ENCODE results near the gene DIP2C.

The DIP2C gene

DNA sequence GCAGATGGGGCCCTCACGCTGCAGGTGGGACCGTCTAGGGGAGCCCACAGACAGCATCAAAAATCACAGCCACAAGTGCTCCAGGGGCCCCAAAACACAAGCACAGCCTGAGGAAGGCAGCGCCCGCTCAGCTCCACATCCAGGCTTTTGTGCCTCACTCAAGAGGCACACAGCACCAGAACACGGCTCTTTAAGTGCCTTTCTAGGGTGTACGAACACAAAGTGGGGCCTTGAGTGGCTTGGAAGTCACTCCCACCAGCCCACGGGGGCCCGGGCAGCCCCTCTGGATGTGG, 65.2 kb downstream of the DIP2C start:
- Histone ChIP-seq H3K27me3 (ENCODE audit: insufficient read depth, low read length) (no peaks in the 10 kb centered on the region), H3K4me1 (ENCODE audit: control insufficient read depth in 1 of 2, insufficient read depth in 2 of 2, low read length in 2 of 2) (peaks cover 21 to 23% of the 10 kb centered on the region in 2 experiments), H2BK120ac (ENCODE audit: insufficient read depth, low read length, poor library complexity) (peak overlapping the region; percentile 70), H2AK5ac (ENCODE audit: low read length) (peak overlapping the region; percentile 66), H4K91ac (ENCODE audit: low read depth, low read length) (peak overlapping the region; percentile 58), H4K12ac (ENCODE audit: low read depth, low read length) (no peak overlapping the region), H3K79me2 (ENCODE audit: control insufficient read depth, insufficient read depth, low read length, poor library complexity) (peaks cover 6% of the 10 kb centered on the region), H3K23ac (ENCODE audit: low read length) (no peak overlapping the region), H3K9me3 (ENCODE audit: insufficient read depth, low read depth, low read length) (peaks cover 2% of the 10 kb centered on the region), H3K79me1 (ENCODE audit: low read length) (peaks cover 14% of the 10 kb centered on the region), H3K4me2 (ENCODE audit: low read length) (peak overlapping the region; percentile 50), H3K36me3 (ENCODE audit: control insufficient read depth in 1 of 2, insufficient read depth in 2 of 2, low read length in 2 of 2) (peaks cover under 1 to 3% of the 10 kb centered on the region in 2 experiments), H3K27ac (ENCODE audit: low read depth, low read length) (peak overlapping the region; percentile 55), H3K4ac (ENCODE audit: low read depth, low read length) (peak overlapping the region; percentile 20), H2BK12ac (ENCODE audit: low read length) (peak overlapping the region; percentile 58), H3K14ac (ENCODE audit: low read length) (peak overlapping the region; percentile 21), H3K9ac (ENCODE audit: low read length) (no peak overlapping the region), H2AFZ (ENCODE audit: insufficient read depth, low read length, poor library complexity) (no peak overlapping the region), H4K8ac (ENCODE audit: low read depth, low read length) (peak overlapping the region; percentile 33), H2BK5ac (ENCODE audit: low read depth, low read length, poor library complexity) (peak overlapping the region; percentile 7), H3K4me3 (ENCODE audit: low read depth, low read length) (no peak overlapping the region), H3K18ac (ENCODE audit: low read length) (peak overlapping the region; percentile 81)
- no peak for DNase-seq
- no CpG with 5 or more reads among the region's 8 CpGs for WGBS (ENCODE audit: extremely low coverage, insufficient coverage, insufficient read length)

DNA sequence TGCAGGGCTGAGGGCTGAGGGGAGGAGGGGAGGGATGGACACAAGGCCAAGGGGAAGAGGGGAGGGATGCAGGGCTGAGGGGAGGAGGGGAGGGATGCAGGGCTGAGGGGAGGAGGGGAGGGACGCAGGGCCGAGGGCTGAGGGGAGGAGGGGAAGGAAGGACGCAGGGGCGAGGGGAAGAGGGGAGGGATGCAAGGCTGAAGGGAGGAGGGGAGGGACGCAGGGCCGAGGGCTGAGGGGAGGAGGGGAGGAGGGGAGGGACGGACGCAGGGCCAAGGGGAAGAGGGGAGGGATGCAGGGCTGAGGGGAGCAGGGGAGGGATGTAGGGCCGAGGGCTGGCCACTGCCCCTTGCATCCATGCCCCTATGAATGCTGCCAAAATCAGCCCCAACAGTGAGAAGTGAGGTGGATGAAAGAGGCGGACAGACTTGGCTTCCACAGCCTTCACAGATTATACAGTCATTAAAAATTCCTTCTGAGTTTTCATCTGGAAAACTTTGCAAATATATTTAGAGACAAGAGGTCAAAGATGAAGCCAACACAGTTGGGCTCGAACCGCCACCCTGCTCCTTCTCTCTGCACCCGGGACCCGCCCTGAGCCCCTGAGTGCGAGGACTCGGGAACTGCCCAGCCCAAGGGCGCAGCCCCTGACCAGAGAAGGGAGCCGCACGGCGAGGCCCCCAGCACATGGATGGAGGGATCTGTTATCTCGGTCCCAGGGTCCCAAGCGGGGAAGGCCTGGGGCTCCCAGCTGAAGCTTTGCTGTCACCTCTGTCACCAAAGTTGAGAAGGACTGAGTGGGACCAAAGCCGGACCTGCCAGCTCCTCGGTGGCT, 65.8 kb downstream of the DIP2C start:
- Histone ChIP-seq H3K27me3 (ENCODE audit: insufficient read depth, low read length) (no peaks in the 10 kb centered on the region), H3K18ac (ENCODE audit: low read length) (peak overlapping the region; percentile 81), H3K4me1 (ENCODE audit: control insufficient read depth in 1 of 2, insufficient read depth in 2 of 2, low read length in 2 of 2) (peaks cover 23 to 27% of the 10 kb centered on the region in 2 experiments), H3K36me3 (ENCODE audit: control insufficient read depth in 1 of 2, insufficient read depth in 2 of 2, low read length in 2 of 2) (peaks cover 0 to 3% of the 10 kb centered on the region in 2 experiments), H3K4ac (ENCODE audit: low read depth, low read length) (peak overlapping the region; percentile 20), H3K4me2 (ENCODE audit: low read length) (peak overlapping the region; percentile 50), H3K9ac (ENCODE audit: low read length) (no peak overlapping the region), H3K4me3 (ENCODE audit: low read depth, low read length) (no peak overlapping the region), H4K12ac (ENCODE audit: low read depth, low read length) (no peak overlapping the region), H2BK5ac (ENCODE audit: low read depth, low read length, poor library complexity) (peak overlapping the region; percentile 7), H2BK120ac (ENCODE audit: insufficient read depth, low read length, poor library complexity) (peak overlapping the region; percentile 70), H2AFZ (ENCODE audit: insufficient read depth, low read length, poor library complexity) (no peak overlapping the region), H3K27ac (ENCODE audit: low read depth, low read length) (peak overlapping the region; percentile 55), H3K79me1 (ENCODE audit: low read length) (peaks cover 18% of the 10 kb centered on the region), H2AK5ac (ENCODE audit: low read length) (peak overlapping the region; percentile 66), H3K14ac (ENCODE audit: low read length) (peak overlapping the region; percentile 21), H2BK12ac (ENCODE audit: low read length) (peak overlapping the region; percentile 58), H3K9me3 (ENCODE audit: insufficient read depth, low read depth, low read length) (peaks cover 2% of the 10 kb centered on the region), H3K23ac (ENCODE audit: low read length) (no peak overlapping the region), H3K79me2 (ENCODE audit: control insufficient read depth, insufficient read depth, low read length, poor library complexity) (peaks cover 6% of the 10 kb centered on the region), H4K8ac (ENCODE audit: low read depth, low read length) (peak overlapping the region; percentile 33), H4K91ac (ENCODE audit: low read depth, low read length) (peak overlapping the region; percentile 58)
- no peak for DNase-seq
- WGBS (ENCODE audit: extremely low coverage, insufficient coverage, insufficient read length), result no CpG with 5 or more reads among the region's 24 CpGs

DNA sequence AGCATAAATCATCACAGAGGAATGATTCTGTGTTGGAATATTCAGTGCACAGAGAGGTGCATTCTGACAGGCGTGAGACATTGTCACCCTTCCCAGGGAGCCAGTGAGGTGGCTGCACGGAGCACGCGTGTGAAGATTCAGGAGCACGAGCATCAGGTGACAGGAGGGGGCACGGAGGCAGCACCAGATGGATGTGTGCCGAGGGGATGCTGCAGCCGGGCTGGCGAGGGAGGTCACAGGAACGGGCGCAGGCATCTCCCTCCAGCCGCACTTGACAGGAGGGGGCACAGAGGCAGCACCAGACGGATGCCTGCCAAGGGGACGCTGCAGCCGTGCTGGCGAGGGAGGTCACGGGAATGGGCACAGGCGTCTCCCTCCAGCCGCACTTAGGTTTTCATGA, 66.5 kb downstream of the DIP2C start:
- Histone ChIP-seq H2AK5ac (ENCODE audit: low read length) (no peak overlapping the region), H3K27ac (ENCODE audit: low read depth, low read length) (no peak overlapping the region), H3K79me2 (ENCODE audit: control insufficient read depth, insufficient read depth, low read length, poor library complexity) (peaks cover 6% of the 10 kb centered on the region), H4K91ac (ENCODE audit: low read depth, low read length) (no peak overlapping the region), H2BK5ac (ENCODE audit: low read depth, low read length, poor library complexity) (no peak overlapping the region), H3K4me3 (ENCODE audit: low read depth, low read length) (no peak overlapping the region), H3K9me3 (ENCODE audit: insufficient read depth, low read depth, low read length) (peaks cover 2% of the 10 kb centered on the region), H3K14ac (ENCODE audit: low read length) (no peak overlapping the region), H3K27me3 (ENCODE audit: insufficient read depth, low read length) (no peaks in the 10 kb centered on the region), H3K4me2 (ENCODE audit: low read length) (no peak overlapping the region), H2BK120ac (ENCODE audit: insufficient read depth, low read length, poor library complexity) (no peak overlapping the region), H3K4me1 (ENCODE audit: control insufficient read depth in 1 of 2, insufficient read depth in 2 of 2, low read length in 2 of 2) (peaks cover 25 to 27% of the 10 kb centered on the region in 2 experiments), H2AFZ (ENCODE audit: insufficient read depth, low read length, poor library complexity) (no peak overlapping the region), H3K9ac (ENCODE audit: low read length) (no peak overlapping the region), H4K8ac (ENCODE audit: low read depth, low read length) (no peak overlapping the region), H3K36me3 (ENCODE audit: control insufficient read depth in 1 of 2, insufficient read depth in 2 of 2, low read length in 2 of 2) (peaks cover 0 to 3% of the 10 kb centered on the region in 2 experiments), H4K12ac (ENCODE audit: low read depth, low read length) (no peak overlapping the region), H2BK12ac (ENCODE audit: low read length) (no peak overlapping the region), H3K18ac (ENCODE audit: low read length) (peak overlapping the region; percentile 2), H3K4ac (ENCODE audit: low read depth, low read length) (no peak overlapping the region), H3K79me1 (ENCODE audit: low read length) (peaks cover 18% of the 10 kb centered on the region), H3K23ac (ENCODE audit: low read length) (no peak overlapping the region)
- WGBS (ENCODE audit: extremely low coverage, insufficient coverage, insufficient read length), result no CpG with 5 or more reads among the region's 19 CpGs
- no peak for DNase-seq

DNA sequence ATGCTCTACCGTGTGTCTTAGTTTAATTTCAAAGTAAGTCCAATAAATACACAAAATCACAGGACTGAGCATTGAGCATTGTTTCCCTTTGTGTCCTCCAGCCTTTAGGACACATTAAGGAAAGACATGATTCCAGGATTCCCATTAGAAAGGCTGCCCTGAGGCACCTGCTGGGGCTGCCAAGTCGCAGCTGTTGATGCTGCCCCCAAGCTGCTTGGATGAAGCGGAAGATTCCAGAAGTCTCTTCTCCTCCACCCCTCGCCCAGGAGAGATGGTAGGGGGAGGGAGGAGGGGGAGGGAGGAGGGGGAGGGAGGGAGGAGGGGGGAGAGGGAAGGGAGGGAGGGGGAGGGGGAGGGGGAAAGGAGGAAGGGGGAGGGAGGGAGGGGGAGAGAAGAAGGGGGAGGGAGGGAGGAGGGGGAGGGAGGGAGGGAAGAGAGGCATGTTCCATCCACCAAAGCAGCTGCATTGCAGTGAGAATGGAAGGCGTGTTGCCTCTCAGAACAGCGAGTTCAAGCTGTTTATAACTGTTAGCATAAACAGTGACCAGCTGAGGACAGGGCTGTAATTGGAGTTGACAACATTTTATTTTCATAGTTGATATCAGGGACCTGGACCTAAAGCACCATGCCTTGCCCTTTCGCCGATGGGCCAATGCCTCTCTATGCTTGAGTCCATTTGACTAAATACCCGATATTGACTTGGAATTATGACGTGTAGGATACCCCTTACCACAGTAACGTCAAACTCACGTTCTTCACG, 67.3 kb downstream of the DIP2C start:
- Histone ChIP-seq H2AFZ (ENCODE audit: insufficient read depth, low read length, poor library complexity) (no peak overlapping the region), H3K36me3 (ENCODE audit: control insufficient read depth in 1 of 2, insufficient read depth in 2 of 2, low read length in 2 of 2) (peaks cover 0 to 3% of the 10 kb centered on the region in 2 experiments), H3K23ac (ENCODE audit: low read length) (no peak overlapping the region), H4K91ac (ENCODE audit: low read depth, low read length) (no peak overlapping the region), H3K18ac (ENCODE audit: low read length) (no peak overlapping the region), H3K4me1 (ENCODE audit: control insufficient read depth in 1 of 2, insufficient read depth in 2 of 2, low read length in 2 of 2) (peaks cover 25 to 30% of the 10 kb centered on the region in 2 experiments), H3K79me1 (ENCODE audit: low read length) (peaks cover 19% of the 10 kb centered on the region), H3K4ac (ENCODE audit: low read depth, low read length) (no peak overlapping the region), H3K27ac (ENCODE audit: low read depth, low read length) (no peak overlapping the region), H2BK5ac (ENCODE audit: low read depth, low read length, poor library complexity) (no peak overlapping the region), H2AK5ac (ENCODE audit: low read length) (no peak overlapping the region), H2BK12ac (ENCODE audit: low read length) (no peak overlapping the region), H3K27me3 (ENCODE audit: insufficient read depth, low read length) (no peaks in the 10 kb centered on the region), H3K9me3 (ENCODE audit: insufficient read depth, low read depth, low read length) (peaks cover 2% of the 10 kb centered on the region), H3K4me2 (ENCODE audit: low read length) (no peak overlapping the region), H4K8ac (ENCODE audit: low read depth, low read length) (no peak overlapping the region), H3K79me2 (ENCODE audit: control insufficient read depth, insufficient read depth, low read length, poor library complexity) (peaks cover 6% of the 10 kb centered on the region), H4K12ac (ENCODE audit: low read depth, low read length) (no peak overlapping the region), H3K9ac (ENCODE audit: low read length) (no peak overlapping the region), H3K4me3 (ENCODE audit: low read depth, low read length) (no peak overlapping the region), H3K14ac (ENCODE audit: low read length) (no peak overlapping the region), H2BK120ac (ENCODE audit: insufficient read depth, low read length, poor library complexity) (no peak overlapping the region)
- no CpG with 5 or more reads among the region's 13 CpGs for WGBS (ENCODE audit: extremely low coverage, insufficient coverage, insufficient read length)
- no peak for DNase-seq

Measured in trophoblast cell (in vitro differentiated cells and primary cell).